GM19395 (cell line): Measurements from ENCODE around the gene MAP2K2.

Experiments used
- ATAC-seq: cut with Tn5 transposase; IDR thresholded peaks from one replicate; pipeline ENCODE4 v1.9.1; 2021; ENCODE audit warnings: mild to moderate bottlenecking, moderate library complexity; ENCODE audit not compliant: unreplicated experiment

The MAP2K2 gene

DNA sequence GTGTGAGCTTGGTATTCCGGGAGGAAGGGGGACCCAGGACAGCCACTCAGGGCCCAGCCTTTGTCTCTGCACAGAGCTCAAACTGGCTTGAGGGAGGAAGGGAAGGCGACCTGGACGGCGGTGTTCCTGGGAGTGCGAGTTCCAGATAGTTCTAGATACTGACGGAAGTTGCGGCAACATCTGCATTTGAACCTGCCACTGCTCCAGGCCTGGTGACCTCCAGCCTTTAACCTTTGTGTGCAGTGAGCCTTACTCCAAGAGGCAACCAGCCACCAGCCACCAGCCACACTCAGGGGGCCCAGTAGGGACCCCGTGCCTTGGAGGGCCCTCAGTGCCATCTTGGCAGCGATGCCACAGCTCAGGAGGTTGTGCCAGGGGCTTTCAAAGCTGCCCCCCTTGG, 41.8 kb downstream of the MAP2K2 start:
- ATAC-seq = no peak

GRCh38 chr19:4081441-4082129, 42.3 kb downstream of the MAP2K2 start:
- no peak for ATAC-seq

GRCh38 chr19:4080473-4080872, 43.4 kb downstream of the MAP2K2 start:
- ATAC-seq = no peak

DNA sequence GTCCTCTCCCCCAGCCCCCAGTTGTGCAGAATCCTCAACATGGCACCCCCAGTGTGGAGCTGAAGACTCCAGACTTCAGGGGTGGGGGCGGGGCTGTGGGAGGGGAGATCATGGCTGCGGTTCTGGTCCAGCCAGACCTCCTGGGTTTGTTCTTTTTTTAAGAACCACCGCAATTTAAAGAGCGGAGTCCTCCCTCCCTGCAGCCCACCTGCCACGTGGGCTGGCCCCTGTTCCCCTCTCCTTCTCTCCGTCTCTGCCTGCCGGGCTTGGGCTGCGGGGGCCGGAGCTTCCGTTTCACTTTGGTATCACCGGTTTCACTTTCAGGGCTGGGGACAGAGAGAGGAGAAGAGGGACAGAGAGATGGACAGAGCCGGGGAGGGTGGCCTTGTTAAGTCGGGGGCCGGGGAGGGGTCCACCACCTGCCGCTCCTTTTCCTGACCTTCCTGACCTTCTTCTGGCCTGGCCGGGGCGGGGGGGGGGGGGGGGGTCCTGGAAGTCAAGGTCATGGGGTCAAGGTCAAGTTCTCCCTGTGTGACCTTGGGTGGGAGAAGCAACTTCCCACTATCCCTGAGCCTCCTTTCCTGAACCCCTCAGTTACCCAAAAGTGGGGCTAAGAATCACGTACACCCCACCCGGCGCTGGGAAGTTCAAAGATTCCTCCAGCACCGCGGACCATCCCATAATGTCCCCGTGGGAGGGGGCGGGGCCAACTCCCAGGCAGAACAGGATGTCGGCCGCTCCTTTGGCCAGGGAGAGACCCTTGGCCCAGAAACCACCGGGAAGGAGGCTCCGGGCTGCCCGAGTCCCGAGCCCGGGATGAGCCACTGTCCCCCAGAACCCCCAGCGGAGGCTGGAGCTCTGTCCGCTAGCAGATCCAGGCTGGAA, 45.9 kb downstream of the MAP2K2 start:
- ATAC-seq = no peak

GRCh38 chr19:4077007-4077374, 46.9 kb downstream of the MAP2K2 start:
- no peak for ATAC-seq

- no peak for ATAC-seq
These were observed 48.5 kb downstream of the MAP2K2 start for GRCh38 chr19:4075373-4075772.

DNA sequence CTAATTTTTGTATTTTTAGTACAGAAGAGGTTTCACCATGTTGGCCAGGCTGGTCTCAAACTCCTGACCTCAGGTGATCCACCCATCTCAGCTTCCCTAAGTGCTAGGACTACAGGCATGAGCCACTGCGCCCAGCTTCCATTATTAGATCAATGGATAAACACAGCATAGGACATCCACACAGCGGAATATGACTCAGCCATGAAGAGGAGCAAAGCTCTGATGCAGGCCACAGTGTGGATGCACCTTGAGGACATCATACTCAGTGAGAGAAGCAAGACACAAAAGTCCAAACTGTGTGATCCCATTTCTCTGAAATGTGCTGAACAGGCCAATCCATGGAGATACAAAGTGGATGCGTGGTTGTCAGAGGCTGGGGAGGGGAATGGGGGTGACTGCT, 52.3 kb downstream of the MAP2K2 start:
- no peak for ATAC-seq

DNA sequence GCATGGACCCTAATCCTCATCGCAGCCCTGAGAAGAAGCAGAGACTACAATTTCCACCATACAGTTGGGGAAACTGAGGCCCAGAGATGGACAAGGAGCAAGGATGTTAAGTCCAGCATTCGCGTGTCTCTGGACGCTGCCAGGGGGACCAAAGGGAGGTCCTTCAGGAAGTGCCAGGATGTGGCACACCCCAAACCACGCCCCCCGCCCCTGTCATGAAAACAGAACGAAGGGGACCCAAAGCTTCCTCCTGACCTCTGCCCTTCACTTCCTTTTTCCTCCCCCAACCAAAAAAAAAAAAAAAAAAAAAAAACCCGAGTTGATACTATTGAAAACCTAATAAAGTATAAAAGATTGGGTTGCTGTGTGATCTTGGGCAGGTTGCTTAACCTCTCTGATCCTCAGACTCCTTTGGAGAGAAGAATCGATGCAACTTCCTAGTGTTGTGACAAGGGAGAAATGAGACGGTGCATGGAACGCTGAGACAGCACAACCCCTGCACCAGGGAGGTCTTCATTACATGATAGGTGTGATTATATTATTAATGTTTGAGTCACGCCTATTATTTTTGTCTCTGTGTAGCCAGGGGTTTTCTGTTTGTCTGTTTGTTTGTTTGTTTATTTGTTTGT, 54.5 kb downstream of the MAP2K2 start:
- no peak for ATAC-seq

DNA sequence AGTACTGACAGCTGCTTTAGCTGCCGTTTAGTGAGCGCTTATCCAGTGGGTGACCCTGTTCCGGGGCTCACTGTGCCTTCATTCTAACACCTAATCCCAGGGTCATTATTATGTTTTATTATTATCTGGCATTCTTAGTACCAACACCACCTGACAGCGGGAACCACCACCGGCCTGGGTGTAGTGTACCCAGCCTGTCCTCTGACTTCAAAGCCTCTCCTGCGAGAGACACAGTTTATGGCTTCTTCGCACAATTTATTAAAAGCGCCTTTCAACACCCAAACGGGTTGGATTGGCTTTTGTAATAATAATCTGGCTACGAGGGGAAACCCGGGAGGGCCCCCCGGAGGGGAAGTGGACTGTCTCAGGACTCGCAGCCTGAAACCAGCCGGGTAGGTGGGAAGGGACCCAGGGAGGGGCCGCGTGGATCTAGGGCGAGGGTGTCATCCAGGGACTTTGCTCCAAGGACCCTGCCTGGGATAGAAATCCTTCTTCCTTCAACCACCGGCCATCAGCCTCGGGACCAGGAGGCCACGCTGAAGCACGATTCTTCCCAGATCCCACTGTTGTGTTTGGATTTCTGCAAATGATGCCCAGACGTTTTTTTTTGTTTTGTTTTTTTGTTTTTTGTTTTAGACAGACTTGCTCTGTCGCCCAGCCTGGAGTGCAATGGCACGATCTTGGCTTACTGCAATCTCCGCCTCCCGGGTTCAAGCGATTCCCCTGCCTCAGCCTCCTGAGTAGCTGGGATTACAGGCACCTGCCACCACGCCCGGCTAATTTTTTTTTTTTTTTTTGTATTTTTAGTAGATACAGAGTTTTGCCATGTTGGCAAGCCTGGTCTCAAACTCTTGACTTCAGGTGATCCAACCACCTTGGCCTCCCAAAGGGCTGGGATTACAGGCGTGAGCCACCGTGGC, 55.6 kb downstream of the MAP2K2 start:
- ATAC-seq = no peak

DNA sequence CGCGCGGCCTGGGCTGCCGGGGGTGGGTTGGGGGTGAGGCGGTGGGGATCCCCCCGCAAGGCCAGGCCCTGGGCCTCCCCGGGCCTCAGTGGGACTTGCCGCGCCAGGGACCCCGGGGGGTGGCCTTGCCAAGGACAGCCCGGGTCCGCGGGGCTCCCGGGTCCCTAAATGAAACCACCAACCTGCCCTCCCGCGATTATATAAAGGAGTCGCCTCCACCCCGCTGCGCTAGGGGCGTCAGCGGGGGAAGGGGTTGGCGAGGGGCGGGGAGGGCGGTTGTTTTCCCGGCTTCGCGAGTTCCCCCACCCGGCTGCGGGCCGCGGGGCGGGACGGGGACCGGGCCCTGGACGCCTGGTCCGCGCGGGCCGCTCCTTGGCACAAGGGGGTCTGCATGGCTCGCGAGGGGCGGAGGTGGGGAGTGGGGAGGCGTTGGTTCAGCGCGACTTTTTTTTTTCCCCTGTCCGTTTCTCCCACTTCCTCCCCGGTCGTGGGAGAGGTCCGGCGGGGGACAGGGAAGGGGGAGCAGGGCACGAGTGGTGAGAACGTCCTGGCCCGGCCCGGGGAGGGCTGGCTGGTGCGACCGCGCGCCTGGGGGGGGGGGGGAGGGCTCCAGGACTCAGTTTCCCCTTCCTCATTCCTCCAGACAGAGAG, 56.4 kb downstream of the MAP2K2 start:
- ATAC-seq = no peak

DNA sequence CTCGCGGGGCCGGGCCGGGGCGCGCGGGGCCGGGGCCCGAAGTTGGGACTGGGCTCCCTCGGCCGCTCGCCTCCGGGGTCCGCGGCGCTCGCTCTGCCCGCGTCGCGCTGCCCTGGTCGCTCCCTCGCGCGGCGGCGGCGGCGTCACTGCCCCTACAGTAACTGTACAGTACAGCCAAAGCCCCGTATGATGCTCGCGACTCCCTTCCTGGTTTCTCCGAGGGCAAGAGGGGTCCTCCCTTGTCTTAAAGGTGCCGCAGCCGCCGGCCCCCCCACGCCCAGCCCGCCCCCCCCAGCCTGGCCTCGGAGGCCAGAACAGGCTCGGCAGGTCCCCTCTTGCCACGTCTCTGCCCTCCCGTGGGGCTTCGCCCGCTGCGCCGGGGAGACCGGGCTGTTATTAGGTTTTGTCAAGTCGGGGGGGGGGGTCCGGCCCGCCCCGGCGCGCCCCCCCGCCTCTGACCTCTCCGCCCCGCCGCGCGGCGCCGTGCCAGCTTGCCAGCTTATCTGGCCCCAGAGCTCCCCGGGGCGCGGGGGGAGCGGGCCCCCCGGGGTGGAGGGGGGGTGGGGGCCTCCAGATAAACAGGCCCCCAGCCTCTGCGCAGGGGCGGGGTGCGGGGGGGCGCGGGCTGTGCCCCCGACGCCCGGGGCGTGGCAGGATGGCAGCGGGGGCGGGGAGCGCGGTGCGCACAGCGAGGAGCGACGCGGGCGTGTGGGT, 57.1 kb downstream of the MAP2K2 start, which contains the start of gene ZBTB7A:
Gene ZBTB7A, minus strand, starts transcription at position 218 of the 714 bp plus-strand sequence. CDS start 11,667 bp downstream, outside the sequence.
- no peak for ATAC-seq

DNA sequence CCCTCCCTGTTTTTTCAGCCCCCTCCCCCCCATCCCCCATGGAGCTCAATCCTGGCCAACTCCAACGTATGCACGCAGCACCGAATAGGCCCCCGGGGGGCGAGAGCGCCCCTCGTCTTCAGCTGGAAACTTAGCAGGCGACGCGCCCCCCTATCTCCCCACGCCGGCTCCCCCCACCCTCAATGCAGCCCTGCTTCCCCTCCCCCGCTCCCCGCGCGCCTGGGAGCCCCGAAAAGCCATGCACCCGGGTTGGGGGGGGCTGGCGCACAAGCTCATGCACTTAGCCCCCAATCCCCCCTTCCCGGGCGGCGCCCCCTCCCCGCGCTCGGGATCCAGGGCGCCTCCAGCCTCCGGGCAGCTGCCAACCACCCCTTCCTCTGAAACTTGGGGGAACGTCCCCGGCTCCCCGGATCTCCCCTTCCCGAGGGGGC, 57.7 kb downstream of the MAP2K2 start:
- no peak for ATAC-seq

GRCh38 chr19:4065430-4066175, 58.3 kb downstream of the MAP2K2 start:
- ATAC-seq = peak; percentile 67

DNA sequence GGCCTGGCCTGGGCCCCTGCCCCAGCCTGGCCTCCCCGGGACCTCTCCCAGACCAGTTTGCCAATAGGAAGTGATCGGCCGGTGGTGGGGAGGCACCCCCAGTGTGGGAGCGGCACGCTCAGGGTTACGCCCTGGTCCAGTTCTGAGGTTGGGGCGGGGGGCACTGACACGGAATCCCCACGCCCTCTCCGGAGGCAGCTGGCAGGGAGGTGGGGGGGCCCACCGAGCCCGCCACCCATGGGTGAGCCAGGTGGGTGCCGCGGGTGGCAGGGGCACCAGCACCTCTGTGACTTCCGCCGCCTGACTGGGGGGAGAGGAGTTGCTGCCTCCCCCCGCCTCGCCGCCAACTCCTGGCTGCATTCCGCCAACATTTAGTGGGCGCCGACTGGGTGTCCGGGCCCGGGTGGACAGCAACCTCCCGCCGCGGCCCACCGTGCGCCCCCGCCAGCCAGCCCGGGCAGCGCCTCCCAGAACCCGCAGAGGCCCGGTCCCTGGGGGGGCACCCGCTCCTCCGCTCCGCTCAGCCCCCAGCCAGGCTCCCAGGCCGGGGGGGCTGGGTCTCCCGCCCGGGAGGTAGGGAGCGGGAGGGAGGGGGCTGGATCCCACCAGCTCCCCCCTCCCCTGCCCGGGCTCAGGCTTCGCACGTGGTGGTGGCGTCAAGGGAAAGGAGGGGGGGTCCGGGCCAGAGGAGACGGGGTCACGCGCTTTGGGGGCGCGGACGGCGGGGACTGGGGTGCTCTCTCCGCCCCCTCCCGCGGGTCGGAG, 59.2 kb downstream of the MAP2K2 start:
- ATAC-seq = peak; percentile 15

- no peak for ATAC-seq
These were observed 59.8 kb downstream of the MAP2K2 start for GRCh38 chr19:4064149-4064495.

DNA sequence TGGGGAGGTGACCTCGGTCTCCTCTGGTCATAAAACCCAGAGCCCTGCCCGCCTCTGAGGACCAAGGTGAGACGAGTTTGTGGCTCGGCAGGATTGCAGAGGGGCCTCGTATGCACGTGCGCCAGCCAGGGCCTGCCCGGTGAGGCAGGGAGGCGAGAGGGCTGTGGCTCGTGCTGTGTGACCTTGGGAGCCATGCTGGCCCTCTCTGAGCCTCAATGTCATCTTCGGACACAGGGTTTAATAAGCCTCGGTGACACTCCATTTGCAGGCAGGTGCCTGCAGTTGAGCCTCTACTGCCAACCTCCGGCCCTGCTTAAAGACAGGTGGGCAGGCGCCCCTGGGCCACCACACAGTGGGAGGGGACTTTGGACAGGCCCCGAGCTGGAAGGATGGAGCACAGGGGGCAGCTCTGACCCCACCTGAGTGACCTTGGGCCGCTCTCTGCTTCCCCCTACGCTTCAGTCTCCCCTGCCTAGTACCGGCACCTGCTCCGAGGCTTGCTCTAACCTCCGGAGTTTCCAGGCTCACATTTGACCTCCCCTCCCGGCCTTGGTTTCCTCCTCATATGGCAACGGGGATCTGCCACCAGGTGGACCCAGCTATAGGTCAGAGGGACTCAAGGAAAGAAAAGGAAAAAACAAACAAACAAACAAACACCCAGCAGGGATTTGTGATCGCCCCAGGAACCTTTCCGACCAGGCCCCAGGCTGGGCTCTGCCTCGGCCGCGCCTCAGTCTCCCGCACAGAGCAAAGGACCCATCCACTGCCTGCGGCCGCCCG, 60.4 kb downstream of the MAP2K2 start:
- ATAC-seq = no peak
